A673 (cell line): Measurements from ENCODE around the gene TNFRSF21.

ENCODE experiments used
- CTCF ChIP-seq: fragments of 300-800, 200-600 bp; sonication (generic); conservative IDR thresholded peaks from 2 replicates; pipeline ENCODE4 v1.5.1; 2017; ENCODE audit warnings: low read depth, mild to moderate bottlenecking, antibody characterized with exemption, low read length, moderate library complexity, mixed read lengths
- EZH2 ChIP-seq: fragments of 200-600 bp; sonication (generic); IDR thresholded peaks from 2 replicates; pipeline ENCODE4 v1.6.1; 2017; ENCODE audit warnings: borderline replicate concordance, low read depth, mild to moderate bottlenecking, mixed read lengths, antibody characterized with exemption, low read length; ENCODE audit not compliant: poor library complexity, severe bottlenecking

GRCh38 chr6:47241742-47242482 is 67.8 kb downstream of the TNFRSF21 start:
- TF ChIP-seq CTCF (no peak), EZH2 (no peak)
